GM19023 (cell line): ENCODE results near the gene NDUFAF5.
A peak's percentile ranks its signal among the peaks of the same experiment; 100 is the strongest.
"Not testable (repeated sequence)": the region's sequence is repeated elsewhere in the genome, so short reads cannot be mapped to it uniquely, and the experiment has no call there.

ENCODE experiments used
- ATAC-seq: cut with Tn5 transposase; IDR thresholded peaks from one replicate; pipeline ENCODE4 v1.9.1; 2021; ENCODE audit warnings: mild to moderate bottlenecking, moderate library complexity; ENCODE audit not compliant: unreplicated experiment

The NDUFAF5 gene, protein sequence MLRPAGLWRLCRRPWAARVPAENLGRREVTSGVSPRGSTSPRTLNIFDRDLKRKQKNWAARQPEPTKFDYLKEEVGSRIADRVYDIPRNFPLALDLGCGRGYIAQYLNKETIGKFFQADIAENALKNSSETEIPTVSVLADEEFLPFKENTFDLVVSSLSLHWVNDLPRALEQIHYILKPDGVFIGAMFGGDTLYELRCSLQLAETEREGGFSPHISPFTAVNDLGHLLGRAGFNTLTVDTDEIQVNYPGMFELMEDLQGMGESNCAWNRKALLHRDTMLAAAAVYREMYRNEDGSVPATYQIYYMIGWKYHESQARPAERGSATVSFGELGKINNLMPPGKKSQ

DNA sequence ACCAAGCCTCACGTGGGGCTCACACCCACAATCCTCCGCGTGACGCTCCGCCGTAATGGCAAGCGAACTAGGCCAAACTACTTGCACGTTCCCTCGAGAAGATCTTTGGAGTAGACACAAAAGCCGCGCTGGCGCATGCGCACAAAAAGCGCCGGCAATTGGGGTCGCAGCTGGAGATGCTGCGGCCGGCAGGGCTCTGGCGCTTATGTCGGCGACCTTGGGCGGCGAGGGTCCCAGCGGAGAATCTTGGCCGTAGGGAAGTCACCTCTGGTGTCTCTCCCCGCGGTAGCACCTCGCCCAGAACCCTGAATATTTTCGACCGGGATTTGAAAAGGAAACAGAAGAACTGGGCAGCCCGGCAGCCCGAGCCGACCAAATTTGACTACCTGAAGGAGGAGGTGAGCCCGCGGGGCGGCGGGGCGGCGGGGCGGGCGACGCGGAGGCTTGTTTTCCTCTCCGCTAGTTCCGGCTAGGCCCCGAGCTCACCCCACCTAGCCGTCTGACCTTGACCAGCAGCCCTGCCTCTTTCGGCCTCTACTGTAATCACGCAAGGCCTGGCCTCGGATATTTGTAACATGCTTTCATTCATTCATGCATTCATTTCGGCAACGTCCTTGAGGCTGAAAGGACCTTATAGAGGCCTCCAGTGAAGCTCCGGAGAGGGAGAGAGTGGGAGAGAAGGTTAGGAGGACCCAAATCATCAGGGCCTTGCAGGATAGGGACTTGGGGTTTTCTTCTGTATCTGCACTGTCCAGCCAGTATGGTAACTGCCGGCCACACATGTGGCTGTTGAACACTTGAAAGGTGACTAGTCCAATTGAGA, at the start of gene NDUFAF5, which contains the start of gene ESF1:
NDUFAF5 (plus strand) TSS at position 136 of the 823 bp plus-strand sequence; CDS start at position 177, 41 bp downstream.
ESF1 (minus strand) TSS at position 27 of the 823 bp plus-strand sequence. CDS start 1,779 bp downstream, outside the sequence.
- ATAC-seq = peak; percentile 94

DNA sequence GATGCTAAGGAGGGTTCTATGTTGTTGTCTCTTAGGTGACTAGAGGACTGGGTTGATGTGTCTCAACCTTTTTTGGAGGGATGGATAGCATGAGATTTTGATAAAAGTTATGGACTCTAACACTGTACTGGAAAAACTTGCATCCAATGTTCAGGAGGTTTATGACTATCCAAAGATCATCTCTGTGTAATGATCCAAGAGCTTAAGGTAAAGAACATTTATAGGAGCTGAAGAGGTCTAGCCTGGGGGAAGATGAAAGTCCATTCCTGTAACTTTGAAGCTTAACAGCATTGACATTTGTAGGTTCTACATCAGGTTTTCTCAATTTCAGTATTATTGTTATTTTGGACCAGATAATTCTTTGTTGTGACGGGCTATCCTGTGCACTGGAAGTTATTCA, 49.0 kb upstream of the NDUFAF5 start:
- ATAC-seq = no peak

DNA sequence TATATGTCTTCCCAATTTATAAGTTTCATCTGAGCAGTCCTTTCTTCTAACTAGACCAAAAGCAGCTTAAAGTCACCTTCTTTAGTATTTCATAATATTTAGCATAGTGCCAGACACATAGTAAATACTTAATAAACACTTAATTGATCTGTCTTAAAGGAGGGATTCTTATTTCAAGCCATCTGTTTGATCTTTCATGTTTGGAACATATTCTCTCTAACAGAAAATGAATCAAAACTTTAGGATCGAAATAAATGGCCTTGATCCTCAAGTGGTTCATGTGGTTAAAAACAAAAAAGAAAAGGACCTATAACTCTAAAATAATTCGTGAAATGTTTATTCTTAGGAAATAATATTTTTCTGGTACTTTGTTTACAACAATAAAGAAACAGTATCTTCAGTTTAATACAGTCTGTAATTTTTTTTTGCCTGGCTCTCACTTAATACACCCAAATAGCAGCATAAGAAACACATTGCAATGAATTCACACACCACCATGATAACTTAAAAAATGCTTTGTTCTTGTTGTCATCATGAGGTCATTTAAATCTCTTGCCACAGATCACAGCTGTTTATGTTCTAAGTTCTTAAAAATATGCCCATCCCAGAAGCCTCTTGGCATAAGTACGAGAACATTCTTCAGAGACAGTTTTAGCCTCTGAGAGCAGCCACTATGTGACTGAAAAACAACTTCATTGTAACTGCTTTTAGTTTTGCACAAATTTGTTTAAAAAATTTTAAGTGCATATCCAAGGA, 48.2 kb upstream of the NDUFAF5 start:
- no peak for ATAC-seq

DNA sequence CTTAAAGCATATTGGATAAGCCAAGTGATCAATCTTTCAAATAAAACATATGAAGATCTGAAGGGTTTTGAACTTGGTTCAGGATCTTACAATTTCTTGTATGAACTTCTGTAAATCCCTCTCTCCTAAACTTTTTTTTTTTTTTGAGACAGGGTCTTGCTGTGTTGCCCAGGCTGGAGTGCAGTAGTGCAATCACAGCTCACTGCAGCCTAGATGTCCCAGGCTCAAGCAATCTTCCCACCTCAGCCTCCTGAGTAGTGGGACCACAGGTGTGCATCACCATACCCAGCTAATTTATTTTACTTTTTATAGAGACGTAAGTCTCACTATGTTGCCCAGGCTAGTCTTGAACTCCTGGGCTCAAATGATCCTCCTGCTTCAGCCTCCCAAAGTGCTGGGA, 46.6 kb upstream of the NDUFAF5 start:
- ATAC-seq = not testable (repeated sequence)

DNA sequence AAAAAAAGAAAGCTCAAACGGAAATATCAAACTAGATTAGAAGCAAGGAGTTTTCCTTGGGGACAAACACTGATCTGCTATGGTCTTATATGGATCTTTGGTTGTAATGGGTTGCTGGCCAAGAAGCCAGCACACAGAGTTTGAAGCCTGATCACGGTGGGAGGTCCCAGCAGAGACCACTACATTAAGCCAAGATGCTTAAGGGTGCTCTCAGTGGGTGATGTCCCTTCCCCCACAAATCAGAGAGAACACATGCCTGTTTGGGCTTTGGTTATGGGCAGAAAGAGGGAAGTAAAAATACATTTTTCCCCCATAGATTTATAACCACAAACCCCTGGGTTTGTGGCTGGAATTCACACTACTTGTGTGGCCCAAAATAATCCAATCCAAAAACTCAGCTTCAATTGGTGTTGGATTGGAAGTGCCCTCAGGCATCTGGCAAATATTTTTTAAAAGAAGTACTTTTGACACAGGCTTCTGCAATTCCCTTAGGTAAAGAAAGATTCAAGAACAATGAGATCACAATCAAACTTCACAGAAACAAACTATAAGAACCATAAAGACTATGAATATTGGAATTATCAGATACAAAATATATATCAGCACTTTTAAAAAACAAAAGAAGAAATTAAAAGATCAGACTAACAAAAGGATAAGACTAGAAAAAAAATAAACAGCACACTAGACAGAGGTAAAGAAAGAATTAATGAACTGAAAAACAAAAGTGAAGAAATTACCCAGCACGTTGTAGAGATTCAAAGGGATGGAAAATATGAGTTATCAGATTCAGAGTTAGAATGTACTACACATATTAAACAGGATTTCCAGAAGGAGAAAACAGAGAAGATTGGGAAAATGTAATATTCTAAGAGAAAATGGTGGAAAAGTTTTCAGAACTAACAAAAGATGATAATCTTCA, 44.8 kb upstream of the NDUFAF5 start:
- no peak for ATAC-seq

DNA sequence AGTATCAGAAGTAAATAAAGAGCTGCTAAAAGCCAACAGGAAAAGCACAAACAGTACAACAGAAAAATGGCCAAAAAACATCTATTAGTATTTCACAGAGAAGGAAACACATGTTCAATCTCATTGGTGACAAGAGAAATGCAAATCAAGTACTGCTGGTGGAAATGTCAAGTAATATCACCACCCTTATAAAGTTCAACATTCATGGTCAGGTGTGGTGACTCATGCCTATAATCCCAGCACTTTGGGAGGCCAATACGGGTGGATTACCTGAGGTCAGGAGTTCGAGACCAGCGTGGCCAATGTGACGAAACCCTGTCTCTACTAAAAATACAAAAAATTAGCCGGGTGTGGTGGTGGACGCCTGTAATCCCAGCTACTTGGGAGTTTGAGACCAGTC, 42.9 kb upstream of the NDUFAF5 start:
- no peak for ATAC-seq

DNA sequence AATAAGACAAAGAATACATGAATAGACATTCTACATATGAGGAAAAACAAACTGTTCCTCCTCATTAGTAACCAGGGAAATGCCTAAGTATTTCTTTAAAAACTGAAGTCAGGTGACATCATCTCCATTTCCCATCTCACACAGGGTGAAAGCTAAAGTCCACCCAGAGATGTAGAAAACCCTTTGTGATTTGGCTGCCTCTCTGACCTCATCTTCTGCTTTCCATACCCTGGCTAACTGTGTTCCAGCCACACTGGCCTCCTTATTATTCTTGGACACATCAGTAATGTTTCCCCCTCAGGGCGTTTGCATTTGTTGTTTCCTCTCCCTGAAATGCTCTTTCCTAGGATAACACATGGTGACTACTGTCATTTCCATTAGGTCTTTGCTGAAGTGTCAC, 40.5 kb upstream of the NDUFAF5 start:
- no peak for ATAC-seq

DNA sequence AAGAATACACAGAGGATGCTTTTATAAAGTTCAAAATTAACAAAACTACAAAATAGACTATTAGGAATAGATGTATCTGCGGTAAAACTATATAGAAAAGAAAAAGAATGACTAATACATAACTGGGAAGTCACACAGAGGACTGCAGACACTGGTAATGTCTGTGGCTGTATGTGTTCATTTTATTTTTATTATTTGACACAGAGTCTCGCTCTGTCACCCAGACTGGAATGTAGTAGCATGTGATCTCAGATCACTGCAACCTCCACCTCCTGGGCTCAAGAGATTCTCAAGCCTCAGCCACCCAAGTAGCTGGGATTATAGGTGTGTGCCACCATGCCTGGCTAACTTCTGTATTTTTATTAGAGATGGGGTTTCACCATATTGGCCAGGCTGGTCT, 39.0 kb upstream of the NDUFAF5 start:
- ATAC-seq = no peak

DNA sequence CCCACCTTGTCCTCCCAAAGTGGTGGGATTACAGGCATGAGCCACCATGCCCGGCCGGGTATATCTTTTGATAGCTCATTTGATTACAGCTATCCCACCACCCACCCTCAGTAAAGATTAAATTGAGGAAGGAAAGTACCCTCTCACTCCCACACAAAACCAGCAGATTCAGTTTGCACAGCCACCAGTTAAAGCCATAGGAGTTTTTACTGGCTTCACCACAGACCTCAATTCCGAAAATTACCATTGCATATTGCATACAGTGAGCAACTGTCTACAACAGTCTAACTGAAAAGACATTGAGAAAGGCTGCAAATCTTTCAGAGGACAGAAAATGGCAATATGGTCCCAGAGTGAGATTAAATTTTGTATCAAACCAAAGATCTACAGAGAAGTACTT, 35.0 kb upstream of the NDUFAF5 start:
- no peak for ATAC-seq

DNA sequence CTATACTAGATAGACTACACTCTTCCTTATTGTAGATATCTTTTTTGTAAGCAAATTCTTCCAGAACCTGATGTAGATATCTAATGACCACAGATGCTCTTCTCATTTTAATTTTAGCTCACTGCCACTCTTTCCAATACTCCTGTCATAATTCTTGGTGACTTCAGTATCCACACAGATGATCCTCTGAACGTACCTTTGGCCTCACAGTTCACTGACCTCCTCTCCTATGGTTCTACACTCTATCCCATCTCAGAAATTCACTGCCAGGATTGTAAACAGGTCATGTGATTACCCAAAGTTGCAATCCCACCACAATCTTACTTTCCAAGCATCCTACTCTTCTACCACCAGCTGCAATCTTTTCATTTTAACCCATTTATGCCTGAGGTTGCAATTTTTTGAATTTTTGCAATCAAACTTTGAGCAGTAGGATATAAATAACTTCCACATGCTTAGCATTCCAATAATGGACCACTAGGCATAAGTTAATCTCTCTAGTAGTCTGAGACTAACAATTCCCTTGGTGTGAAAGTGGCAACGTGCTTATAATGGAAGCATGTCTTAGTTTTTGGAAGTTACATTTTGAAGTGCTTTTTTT, 31.3 kb upstream of the NDUFAF5 start:
- ATAC-seq = no peak

DNA sequence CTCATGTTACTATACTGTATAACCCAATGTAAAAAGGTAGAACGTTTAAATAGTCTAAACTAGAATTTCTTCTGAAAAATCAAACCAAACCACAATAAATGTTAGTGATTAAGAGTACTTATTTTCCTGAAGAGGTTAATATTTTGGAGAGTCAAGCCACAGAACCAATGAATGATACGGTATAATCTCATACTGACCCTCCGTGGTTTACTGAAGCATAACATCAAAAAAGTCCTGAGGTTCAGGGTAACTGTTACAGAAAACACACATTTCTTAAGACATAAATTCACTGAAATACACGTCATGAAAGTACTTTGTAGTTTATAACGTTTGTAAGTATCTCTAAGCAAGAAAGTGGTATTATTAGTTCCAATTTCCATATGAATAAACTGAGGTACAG, 29.0 kb upstream of the NDUFAF5 start:
- no peak for ATAC-seq

DNA sequence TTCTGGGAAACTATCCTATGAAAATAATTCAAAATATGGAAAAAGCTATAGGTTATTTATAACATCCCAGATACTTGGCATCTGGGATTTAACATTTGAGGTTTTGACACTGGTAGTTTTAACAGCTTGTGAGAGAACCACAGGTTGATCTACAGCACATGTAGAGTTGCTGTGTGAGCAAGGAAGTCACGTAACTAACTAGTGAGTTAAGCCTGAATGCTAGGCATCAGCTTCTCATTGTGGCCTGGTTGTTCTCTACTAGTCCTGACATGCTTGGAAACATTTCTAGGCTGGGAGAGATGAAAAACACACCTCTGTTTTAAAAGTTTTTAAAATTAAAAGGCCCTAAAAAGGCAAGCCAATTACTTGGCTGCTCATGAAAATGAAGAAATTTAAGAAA, 28.3 kb upstream of the NDUFAF5 start:
- no peak for ATAC-seq

DNA sequence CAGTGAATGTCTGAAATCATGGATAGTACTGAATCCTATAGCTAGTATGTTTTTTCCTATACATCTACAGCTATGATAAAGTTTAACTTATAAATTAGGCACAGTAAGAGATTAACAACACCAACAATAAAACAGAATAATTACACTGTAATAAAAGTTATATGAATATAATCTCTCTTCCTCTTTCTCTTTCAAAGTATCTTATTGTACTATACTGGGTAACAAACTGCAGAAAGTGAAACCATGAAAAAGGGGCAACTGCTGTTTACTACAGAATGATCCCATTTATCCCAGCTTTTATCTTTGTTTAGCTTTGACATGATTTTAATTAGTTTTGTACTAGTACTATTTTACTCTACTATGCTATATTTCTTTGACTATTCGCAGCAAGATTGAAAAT, 25.9 kb upstream of the NDUFAF5 start:
- ATAC-seq = no peak

DNA sequence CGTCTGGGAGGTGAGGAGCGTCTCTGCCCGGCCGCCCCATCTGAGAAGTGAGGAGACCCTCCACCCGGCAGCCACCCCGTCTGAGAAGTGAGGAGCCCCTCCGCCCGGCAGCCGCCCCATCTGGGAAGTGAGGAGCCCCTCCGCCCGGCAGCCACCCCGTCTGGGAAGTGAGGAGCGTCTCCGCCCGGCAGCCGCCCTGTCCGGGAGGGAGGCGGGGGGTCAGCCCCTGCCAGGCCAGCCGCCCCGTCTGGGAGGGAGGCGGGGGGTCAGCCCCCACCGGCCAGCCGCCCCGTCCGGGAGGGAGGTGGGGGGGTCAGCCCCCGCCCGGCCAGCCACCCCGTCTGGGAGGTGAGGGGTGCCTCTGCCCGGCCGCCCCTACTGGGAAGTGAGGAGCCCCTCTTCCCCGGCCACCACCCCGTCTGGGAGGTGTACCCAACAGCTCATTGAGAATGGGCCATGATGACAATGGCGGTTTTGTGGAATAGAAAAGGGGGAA, 24.3 kb upstream of the NDUFAF5 start:
- ATAC-seq = not testable (repeated sequence)

DNA sequence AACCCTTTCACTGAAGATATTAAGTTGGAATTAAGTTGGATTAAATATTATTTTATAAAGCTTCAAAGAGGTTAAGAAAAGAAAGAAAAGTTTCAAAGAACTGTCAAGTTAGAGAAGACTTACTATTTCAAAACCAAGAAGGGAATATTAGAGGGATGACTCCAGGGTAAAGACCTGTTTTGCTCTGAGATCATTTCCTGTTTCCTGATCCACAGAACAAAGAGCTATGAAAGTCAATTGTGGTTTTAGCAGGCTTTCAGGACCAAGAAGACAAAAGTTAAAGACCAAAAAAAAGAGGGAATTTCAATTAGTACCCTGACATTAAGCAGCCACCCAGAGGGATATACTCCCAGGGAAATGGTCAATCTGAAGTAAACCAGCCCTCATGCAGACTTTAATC, 19.5 kb upstream of the NDUFAF5 start:
- no peak for ATAC-seq

DNA sequence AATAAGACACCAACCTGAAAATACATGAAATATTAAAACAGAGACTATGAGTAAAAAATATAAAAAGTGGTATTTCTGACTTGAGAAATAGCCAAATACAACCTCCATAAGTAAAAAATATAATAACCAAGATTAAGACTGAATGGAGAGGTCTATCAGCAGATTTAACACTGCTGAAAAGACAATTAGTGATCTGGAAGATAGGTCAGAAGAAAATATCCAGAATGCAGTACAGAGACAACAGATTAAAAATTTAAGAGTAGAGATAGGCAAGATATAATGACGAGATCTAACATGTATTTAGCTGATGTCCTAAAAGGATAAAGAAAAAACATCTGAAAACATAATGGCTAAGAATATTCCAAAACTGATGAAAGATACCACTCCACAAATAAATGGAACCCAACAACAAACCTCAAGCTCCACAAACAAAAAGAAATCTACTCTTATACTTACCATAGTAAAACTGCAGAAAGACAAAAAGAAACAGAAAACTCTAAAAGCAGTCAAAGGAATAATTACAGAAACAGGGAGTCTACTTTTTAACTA, 18.9 kb upstream of the NDUFAF5 start:
- no peak for ATAC-seq

DNA sequence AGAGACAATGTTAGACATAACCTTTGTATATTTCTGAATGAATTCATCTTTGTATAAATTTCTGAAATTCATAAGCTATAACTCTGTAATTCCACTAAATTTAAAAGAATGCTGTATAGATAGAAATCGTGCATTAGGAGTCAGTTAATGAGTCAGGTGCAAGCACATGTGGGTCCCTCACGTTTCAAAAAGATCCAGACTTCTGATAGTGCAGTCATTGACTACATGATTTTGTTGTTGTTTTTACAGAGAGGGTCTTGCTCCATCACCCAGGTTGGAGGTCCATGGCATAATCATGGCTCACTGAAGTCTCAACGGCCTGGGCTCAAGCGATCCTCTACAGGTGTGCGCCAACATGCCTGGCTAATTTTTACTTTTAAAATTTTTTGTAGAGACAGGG, 14.7 kb upstream of the NDUFAF5 start:
- no peak for ATAC-seq

DNA sequence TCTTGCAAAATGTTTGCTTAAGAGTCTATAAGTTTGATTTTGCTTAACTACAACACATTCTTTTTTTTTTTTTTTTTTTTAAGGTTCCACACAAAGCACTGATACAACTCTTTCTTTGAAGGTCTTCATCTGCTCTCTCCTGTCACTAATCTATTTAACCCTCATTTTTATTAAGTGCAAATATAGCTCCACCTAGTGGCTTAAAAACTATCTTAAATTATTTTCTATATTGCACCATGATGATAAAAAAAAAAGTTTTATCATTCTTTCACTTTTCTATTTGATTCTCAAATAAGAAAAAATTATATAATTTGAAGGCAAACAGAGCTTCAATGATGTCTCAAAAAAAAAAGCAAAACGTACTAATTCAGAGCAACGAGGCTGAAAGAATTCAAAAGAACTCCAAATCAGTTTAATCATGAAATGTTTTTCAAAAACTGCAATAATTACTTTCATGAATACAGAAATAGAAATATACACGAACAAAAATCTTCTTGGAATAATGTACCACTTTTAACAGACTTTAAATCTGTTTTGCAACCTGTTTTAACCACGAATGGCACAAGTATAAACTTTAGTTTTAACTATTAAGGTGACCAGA, 12.9 kb upstream of the NDUFAF5 start:
- ATAC-seq = no peak

DNA sequence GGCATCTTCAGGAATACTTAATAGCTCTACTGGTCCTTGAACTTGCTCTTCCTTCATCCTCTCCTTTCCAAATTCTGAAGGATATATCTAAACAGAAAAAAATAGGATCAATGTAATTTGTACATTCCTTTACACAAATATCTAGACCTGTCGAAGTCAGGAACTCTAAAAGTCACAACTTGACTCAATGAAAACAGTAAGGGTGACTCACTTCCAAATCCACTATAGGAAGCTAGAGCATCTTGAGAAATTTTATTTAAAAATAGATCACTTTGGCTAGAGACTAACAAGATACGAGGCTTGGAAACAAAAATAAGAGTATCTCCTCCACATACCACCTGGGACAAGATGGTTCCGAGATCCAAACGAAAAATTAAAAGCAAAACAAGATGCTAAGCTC, 12.3 kb upstream of the NDUFAF5 start:
- no peak for ATAC-seq
